AG04449 (cell line): Measurements from ENCODE around the gene VAMP4.

Experiments used
- CTCF ChIA-PET: fragments of 350-600 bp; formaldehyde crosslinking; extraction: SDS; loops from one replicate; lab custom pipeline; 2021; ENCODE audit warnings: antibody characterized with exemption; lab: Yijun Ruan, JAX
- POLR2A ChIA-PET: fragments of 400-600, 350-600 bp; formaldehyde crosslinking; extraction: SDS; loops from one replicate; lab custom pipeline; 2020; ENCODE audit warnings: antibody characterized with exemption, inconsistent platforms; lab: Yijun Ruan, JAX
- DNase-seq: peaks from one replicate; pipeline ENCODE4 v3.0.0-alpha.2; 2010; ENCODE audit warnings: low read depth, low spot score
- H3K4me3 ChIP-seq: 2 replicates; pipeline ENCODE4 v1.5.1; 2011; ENCODE audit warnings: low read depth, mild to moderate bottlenecking, control low read depth, low read length
- TF ChIP-seq, protein P1 (sequence below): IDR thresholded peaks from one replicate; pipeline ENCODE4 v1.5.1; 2011; ENCODE audit warnings: mild to moderate bottlenecking, moderate library complexity, low read length, control low read depth, inconsistent platforms; ENCODE audit not compliant: insufficient read depth; ENCODE audit errors: missing control alignments

VAMP4 gene

DNA sequence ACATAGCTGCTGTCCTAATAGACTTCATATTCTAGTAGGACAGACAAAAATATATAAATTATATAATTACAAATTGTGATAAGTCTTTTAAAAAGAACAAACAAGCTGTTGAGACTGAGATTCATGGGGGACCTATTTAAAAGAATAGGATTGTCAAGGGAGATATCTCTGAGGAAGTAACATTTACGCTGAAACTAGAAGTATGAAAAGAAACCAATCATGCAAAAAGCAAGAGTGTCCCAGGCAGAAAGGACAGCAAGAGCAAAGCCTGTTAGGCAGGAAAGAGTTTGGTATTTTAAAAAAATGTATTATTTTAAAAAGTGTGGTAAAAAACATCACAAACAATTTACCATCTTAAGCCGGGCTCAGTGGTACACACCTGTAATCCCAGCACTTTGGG, 30.4 kb upstream of the VAMP4 start:
- CTCF ChIA-PET = interaction anchor here (1.0 to 1.7 kb wide), 2 partner anchors 29 to 211 kb away, joined by 3 read pairs; no protein-coding TSS in a partner anchor
- no peak overlapping the region for H3K4me3 ChIP-seq
- POLR2A ChIA-PET = no interaction called here
- no peak for DNase-seq
- TF ChIP-seq, protein P1, sequence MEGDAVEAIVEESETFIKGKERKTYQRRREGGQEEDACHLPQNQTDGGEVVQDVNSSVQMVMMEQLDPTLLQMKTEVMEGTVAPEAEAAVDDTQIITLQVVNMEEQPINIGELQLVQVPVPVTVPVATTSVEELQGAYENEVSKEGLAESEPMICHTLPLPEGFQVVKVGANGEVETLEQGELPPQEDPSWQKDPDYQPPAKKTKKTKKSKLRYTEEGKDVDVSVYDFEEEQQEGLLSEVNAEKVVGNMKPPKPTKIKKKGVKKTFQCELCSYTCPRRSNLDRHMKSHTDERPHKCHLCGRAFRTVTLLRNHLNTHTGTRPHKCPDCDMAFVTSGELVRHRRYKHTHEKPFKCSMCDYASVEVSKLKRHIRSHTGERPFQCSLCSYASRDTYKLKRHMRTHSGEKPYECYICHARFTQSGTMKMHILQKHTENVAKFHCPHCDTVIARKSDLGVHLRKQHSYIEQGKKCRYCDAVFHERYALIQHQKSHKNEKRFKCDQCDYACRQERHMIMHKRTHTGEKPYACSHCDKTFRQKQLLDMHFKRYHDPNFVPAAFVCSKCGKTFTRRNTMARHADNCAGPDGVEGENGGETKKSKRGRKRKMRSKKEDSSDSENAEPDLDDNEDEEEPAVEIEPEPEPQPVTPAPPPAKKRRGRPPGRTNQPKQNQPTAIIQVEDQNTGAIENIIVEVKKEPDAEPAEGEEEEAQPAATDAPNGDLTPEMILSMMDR = no peak

DNA sequence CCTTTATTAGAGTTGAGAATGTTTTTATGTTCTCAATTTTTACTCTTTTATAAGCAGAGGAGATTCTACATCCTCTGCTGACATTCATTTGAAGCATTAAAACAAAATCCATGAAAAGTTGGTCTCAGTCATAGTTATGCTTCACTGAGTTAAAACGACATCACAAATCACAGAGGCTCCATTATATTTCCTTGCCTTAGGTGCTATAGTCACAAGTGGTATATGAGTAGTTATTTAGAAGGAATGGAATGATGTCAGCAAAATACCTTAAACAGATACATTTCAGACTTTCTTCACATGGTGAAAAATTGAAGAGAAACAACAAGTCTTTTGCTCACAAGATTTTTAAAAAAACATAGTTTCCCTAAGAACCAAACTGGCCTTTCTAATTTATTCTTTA, 27.9 kb upstream of the VAMP4 start:
- TF ChIP-seq, protein P1 = no peak
- ChIA-PET POLR2A (no interaction called here), CTCF (no interaction called here)
- DNase-seq = no peak
- no peak overlapping the region for H3K4me3 ChIP-seq

DNA sequence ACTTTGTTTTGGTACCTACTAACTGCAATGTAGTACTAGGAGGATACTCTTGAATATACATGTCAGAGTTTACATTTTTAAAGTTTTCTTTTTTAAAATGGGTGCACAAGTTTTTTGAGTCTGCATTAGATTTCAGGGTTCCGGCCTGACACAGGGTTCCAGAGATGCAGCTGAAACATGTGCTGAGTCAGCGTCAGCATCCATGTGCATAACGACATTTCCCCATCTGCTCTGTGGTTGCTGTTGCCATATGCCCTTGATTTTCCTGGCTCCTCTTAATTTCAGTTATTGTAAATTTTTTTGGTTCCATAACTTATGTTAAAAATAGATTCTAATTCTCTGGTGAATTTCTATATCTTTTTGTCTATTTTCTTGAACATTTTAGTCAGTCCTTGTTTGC, 27.3 kb upstream of the VAMP4 start:
- TF ChIP-seq, protein P1 = no peak
- no peak for DNase-seq
- no peak overlapping the region for H3K4me3 ChIP-seq
- ChIA-PET CTCF (interaction anchor here (0.5 kb wide), 1 partner anchor 241 kb away, joined by 3 read pairs; no protein-coding TSS in a partner anchor), POLR2A (no interaction called here)

DNA sequence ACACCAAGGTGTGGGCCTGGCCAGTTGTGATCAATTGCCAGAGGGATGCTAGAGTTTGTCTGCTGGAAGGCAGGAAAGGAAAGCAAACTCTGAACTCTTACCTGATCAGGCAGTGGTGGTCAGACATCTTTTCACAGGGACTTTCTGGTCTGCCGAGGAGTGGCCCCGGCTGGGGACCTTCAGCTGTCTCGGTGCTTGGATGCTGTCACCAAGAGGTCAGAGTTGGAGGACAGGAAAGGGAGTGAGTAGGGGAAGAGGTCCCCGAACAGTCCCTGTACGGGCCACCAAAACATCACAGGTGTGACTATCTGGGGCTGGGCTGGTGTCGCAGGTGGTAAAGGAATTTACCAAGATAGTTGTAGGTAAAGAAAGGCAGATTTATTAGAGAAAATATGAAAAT, 21.9 kb upstream of the VAMP4 start:
- ChIA-PET POLR2A (no interaction called here), CTCF (no interaction called here)
- no peak for DNase-seq
- H3K4me3 ChIP-seq = no peak overlapping the region
- TF ChIP-seq, protein P1 = no peak

DNA sequence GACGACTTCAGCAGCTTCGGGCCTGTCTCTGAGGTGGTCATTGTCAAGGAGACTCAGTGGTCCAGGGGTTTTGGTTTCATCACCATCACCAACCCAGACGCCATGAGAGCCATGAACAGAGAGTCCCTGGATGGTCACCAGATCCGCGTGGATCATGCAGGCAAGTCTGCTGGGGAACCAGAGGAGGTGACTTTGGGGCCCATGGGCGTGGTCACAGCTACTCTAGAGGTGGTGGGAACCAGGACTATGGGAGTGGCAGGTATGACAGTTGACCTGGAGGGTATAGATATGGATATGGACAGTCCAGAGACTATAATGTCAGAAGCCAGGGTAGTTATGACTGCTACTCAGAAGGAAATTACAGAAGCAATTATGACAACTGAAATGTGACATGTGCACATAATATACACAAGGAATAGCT, 20.3 kb upstream of the VAMP4 start:
- TF ChIP-seq, protein P1 = no peak

DNA sequence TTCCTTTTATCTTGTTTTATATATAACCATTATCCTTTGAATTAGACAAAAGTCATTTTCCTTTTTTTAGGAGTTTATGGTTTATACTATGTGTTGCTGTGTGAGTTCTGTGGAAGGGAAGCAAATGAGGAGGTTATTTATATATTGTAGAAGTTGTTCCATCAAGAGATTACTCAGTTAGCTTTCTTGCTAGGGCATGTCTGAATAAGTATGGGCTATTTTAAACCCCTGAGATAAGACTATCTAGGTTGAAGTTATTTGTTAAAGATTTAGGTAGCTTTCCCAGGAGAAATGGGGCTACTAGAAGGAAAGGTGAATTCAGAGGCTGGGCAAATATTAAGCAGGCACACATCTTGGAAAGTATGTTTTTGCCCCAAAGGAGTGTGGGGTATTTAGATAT, 16.1 kb upstream of the VAMP4 start:
- no peak overlapping the region for H3K4me3 ChIP-seq
- no peak for DNase-seq
- CTCF ChIA-PET = no interaction called here
- TF ChIP-seq, protein P1 = no peak
- POLR2A ChIA-PET = interaction anchor here (0.8 kb wide), 1 partner anchor 221 kb away, joined by 4 read pairs; no protein-coding TSS in a partner anchor

More for the DNA sequence above, 20.3 kb upstream of the VAMP4 start:
- no peak for DNase-seq
- no peak overlapping the region for H3K4me3 ChIP-seq
- CTCF ChIA-PET = no interaction called here
- POLR2A ChIA-PET = no interaction called here
